ENCODE data around the gene MCC.

The MCC gene

DNA sequence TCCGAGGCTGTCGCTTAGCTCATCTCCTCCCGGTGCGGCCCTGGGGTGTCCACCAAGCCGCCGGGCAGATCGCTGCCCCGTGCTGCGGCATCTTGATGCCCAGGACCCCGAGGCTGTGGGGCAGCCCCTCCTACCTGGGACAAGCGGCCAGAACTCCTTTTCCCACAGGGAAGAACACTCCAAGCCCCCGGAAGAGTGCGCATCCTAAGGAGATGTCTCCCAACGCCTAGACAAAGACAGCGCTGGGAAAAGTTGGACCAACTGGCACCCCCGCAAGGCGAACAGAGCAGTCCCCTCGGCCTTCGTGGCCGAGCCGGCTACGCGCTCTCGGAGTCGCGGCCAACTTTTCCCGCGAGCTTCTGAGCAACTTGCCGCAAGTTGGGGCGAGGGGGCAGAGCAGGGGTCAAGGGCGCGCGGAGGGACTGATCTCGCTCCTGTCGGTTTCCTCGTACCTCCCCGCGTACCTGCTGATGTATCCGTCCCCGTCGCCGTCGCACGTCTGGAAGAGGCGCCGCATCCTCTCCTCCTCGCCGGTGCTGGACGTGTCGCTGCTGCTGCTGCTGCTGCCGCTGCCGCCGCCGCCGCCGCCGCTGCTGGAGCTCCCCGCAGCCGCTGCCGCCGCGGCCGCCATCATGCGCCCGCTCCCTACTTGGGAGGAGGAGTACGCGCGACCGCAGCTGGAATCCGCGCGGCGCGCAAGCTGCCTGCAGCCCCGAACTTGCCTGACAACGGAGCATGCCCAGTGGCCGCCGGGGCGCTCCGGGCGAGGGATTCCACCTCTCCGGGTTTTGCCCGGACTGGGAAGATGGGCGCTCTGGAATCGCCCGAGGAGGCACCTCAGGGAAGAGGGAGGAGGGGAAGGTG is at the start of gene MCC:
MCC (minus strand) TSS at position 673 of the 864 bp plus-strand sequence.
- DNase-seq: peak; percentile 39 to 60

DNA sequence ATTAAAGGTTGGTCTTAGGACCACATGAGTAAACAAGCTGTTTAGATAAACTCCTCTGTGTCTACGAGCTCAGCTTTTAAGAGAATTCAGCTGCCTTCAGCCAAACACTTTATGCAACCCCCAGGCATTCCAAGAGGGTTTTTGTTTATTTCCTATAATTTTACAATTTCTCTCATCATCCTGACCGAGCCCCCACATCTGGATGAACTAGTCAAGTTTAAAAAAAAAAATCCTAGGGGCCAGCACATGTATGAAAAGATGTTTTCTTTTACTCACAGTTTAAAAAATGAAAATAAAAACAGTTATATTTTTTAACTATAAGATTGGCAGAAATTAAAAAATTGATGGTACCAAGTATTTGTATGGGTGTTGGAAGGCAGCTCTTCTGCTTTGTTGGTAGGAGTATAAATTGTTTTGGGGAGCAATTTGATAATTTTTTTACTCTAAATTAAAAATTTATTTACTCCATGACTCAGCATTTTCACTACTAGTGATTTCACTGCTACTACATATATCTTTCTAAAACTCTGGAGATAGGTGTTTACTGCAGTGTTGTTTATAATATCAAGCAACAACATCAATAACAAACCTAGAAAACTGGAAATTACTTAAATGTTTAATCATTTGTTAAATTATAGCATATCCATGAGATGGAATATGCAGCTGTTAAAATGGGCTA is 43.4 kb upstream of the MCC start:
- no peak for DNase-seq

DNA sequence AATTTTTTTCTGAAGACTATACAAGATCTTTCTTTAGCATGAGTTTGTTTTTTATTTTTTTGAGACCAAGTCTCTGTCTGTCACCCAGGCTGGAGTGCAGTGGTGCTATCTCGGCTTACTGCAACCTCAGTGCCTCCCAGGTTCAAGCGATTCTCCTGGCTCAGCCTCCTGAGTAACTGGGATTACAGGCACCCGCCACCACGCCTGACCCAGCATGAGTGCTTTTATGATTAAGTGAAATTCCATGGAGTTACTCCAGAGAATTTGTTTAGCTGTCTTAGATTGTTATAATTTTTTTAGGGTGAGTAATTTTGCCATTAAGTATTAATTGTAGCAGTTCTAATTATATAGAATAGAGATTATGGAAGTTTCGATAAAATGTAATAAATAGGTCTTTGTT is 39.5 kb upstream of the MCC start:
- DNase-seq: no peak

DNA sequence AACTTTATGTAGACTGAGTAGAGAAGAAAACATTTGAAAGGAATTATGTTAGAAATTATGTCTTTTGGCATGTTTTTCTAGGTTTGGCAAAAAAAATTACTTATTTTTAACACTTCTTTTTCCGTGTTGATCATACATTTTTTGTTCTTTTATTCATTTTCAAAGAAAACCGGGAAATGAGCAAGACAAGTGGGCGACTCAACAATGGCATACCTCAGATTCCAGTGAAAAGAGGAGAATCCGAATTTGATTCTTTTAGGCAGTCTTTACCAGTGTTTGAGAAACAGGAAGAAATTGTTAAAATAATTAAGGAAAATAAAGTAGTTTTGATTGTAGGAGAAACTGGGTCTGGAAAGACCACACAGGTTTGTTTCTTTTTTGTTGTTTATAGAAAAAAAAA is 38.2 kb upstream of the MCC start:
- no peak for DNase-seq

DNA sequence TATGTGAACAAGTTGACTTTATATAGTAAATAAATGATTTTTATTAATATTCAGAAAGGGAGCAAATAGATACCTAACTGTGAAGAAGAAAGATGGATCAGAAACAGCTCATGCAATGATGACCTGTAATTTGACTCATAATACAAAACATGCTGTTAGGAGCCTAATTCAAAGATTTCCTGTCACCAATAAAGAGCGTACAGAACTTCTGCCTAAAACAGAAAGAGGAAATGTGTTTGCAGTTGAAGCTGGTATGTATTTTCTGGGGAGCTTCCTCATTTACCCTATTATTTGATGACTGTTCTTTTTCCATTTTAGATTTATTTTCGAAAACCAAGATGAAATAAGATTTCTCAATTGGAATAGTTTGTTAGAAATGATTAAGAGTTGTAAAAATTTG is 36.7 kb upstream of the MCC start:
- no peak for DNase-seq

DNA sequence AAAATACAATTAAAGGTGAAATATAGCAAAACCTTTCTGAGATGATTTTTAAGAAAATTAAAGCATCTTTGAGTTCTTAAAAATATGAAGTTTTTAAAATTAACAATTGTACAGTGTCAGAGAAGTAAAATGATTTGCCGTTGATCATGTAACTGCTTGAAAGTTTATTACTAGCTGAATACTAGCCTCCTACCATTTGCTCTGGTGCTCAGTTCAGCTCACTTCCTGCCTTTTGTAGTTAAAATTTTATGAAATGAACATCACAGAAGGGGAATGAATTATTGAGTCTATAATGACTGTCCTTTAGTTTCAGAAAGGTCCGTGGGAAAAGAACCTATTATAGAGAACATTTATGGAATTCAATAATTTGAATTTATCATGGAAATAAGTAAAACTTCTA is 34.9 kb upstream of the MCC start:
- no peak for DNase-seq

DNA sequence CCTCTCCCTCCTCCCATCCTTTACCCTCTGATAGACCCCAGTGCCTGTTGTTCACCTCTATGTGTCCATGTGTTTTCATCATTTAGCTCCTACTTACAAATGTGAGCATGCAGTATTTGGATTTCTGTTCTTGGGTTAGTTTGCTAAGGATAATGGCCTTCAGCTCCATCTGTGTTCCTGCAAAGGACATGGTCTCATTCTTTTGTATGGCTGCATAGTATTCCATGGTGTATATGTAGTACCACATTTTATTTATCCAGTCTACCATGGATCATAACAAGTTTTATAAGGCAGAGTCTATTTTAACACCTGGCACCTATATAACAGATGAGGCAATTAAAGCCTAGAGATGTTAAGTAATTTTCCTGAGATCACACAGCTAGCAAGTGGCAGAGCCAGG is 32.6 kb upstream of the MCC start:
- DNase-seq: no peak

DNA sequence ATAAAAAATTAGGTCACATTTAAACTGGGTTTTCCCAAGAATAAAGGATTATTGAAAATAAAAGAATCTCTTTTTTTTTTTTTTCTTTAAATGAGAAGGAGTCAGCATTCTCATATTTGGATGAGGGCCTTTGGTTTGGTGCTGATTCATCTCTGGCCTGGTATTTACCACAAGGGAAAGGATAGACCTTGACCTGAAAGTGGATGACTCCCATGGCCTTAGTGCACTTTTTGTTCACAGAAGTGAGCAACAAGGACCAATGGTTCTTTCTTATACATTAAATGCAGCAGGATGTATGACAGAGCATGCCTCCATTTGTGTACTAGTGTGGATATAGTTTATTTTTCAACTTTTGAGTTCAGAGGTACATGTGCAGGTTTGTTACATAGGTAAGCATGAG is 32.2 kb upstream of the MCC start:
- DNase-seq: no peak

DNA sequence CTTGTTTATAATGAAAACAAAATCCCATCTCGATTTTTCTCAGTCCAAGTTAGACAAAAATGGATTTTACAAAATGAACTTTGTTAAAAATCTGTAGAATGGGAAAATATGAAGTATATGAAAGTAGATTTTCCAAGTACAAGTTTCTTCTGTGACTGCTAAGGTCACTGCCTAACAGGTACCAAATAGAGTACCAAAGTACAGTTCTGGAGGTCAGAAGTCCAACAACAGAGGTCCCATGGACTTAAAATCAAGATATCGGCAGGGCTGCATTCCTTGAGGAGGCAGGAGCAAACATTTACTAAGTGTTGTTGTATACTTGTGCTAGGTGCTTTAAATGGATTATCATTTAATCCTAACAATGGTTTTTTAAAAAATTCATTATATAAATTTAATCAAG is 31.2 kb upstream of the MCC start:
- DNase-seq: no peak

DNA sequence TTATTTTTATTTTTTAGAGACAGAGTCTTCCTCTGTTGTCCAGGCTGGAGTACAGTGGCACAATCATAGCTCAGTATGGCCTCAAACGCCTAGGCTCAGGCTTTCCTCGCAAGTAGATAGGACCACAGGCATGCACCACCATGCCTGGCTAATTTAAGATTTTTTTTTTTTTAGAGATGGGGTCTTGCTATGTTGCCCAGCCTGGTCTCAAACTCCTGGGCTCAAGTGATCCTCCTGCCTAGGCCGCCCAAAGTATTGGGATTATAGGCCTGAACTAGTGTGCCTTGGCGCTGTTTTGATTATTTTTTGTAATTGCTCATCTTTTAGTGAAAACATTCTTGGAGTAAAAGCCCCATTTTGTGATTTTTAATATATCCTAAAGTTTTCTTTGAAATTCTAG is 30.6 kb upstream of the MCC start:
- DNase-seq: no peak

DNA sequence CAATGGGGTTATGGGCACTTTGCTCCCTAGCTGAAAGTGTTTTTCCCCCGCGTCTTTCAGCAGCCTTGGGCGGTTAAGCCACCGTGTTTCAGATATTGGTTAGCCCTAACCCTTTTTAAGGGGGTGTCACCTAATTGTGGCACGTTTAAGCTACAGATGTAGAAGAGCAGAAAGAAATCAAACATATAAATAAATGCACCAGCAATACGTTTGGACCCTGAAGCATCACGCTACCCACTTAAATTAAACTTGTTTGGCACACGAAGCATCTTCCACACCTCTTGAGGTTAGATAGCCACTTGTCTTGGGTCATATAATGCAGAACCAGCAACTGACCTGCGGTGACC is 26.0 kb upstream of the MCC start:
- DNase-seq: no peak

DNA sequence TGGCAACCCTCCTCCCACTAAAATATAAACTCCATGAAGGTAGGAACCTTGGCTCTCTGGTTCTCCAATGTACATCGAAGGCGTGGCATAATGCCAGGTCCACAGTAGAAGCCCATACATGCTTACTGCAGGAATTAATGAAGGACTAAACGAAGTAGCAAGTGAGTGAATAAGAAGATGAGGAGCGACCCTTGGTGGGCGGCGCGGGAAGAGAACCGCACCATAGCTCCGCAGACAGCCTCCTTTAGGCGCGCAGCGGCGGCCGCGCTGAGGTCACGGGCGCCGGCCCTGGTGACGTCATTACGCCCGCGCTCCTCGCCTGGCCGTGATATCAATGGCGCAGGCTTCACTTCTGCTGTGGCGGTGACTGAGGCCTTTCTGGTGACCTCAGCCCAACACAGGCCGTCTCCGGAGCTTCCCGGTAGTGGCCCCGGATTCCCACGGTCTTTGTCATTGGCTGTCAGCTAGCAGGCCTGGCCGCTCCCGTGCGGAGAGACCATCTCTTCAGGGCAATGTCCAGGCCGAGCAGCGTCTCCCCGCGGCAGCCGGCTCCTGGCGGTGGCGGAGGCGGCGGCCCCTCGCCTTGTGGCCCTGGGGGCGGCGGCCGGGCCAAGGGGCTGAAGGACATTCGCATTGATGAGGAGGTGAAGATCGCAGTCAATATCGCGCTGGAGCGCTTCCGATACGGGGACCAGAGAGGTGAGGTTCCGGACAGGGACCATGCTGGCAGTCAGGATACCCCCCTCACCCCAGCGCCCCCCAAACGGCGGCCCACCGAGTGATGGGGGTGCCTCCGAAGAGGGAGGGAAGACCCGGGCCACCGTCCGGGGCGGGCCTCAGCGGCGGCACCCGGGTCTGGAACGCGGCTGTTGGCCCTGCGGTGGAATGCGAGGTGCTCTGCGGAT is 25.4 kb upstream of the MCC start, which contains the start of gene YTHDC2:
YTHDC2 (plus strand) TSS at position 311 of the 905 bp plus-strand sequence; CDS start at position 513, 202 bp downstream.
- peak; percentile 88 to 90 for DNase-seq

DNA sequence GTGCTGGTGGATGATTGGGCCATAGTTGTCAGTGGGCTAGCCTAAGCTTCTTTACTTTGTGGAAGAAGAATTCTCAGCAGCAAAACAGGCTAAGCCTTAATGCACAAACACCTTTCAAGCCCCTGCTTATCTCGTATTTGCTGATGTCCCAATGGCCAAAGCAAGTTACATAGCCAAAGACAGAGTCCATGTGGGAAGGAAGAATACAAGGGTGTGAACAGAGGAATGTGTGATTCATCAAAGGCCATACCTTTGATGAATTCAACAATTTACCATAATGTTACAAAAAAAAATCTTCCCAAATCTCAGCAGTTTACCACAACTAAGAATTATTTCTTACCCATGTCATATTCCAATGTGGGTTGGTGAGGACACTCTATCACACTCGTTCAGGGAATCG is 24.1 kb upstream of the MCC start:
- no peak for DNase-seq

DNA sequence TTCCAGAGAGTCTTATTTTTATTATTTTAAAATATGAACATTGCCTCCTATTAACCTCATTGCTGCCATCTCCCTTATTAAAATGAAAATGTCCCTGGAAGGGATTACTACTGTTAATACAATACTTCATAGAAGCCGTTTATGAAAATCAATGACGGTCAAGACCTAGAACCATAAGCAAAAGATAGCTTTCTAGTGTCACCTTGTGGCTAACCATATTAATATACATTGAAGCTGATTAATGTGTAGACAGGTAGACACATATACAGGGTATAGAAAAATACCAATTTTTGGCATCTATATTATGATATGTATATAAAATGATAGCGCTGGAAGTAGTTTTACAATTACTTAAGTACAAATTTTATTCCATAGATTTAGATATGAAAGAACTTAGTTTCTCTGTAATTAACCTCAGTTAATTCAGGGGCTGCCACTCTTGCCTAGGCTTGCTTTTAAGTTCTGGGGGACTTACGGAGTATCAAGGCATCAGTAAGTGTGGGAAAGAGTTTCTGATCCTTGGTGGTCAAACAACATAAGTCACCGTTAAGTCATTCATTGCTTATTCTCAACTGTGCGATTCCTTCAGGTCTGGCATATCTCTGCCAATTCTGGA is 22.7 kb upstream of the MCC start:
- no peak for DNase-seq

DNA sequence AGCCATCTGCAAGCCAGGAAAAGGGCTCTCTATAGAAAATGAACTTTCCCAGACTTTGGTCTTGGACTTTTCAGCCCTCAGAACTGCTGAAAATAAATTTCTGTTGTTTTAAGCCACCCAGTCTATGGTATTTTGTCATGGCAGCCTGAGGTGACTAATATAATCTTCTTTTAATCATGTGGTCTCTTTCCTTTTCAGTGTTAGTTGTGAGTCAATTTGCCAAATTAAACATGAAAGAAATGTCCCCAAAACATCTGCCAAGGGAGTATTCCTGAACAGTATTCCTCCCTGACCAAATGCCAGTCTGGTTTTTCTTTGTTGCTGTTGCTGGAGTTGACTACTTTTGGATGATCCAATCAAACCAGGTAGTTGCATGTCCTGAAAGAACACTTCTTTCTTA is 20.5 kb upstream of the MCC start:
- DNase-seq: no peak

DNA sequence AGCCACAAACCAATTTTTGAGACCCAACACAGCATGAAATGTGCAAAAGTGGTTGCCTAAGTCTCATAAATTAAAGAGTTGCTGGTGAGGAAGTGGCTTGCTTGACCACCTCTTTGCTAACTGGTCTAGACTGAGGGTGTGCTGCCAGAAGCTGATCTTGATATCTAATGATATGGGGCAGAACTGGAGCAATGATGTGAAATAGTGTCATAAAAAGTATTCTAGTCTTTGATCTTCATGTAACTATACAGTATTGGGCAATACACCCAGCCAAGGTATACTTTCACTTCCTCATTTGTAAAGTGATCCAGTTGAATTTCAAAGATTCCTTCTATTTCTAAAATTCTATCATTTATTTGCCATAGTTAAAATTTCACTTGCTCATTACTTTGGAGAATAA is 19.3 kb upstream of the MCC start:
- no peak for DNase-seq

DNA sequence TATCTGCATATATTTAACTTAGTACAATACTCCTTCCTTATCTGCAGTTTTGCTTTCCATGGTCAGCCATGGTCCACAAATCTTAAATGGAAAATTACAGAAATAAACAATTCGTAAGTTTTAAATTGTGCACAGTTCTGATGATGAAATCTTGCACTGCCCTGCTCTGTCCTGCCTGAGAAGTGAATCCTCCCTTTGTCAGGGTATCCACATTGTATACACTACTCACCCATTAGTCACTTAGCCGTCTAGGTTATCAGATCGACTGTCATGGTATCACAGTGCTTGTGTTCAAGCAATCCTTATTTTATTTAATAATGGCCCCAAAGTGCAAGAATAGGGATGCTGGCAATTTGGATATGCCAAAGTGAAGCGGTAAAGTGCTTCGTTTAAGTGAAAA is 16.9 kb upstream of the MCC start:
- no peak for DNase-seq

DNA sequence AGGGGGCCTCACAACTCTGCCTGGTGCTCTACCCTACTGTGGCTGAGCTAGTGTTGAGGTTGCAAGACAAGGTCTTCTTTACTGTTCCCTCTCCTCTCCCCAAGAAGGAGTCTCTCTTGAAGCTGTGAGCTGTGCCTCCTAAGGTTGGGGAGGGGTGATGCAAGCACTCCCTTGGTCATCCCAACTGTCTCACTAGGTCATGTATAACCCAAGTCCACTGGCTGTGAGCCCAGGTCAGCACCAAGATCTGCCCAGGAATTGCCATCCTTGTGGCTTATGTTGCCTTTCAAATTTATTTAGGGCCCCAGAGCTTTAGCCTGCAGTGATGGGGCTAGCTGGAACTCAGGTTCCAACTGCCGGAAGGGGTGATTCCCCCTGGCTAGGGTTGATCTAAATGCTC is 14.9 kb upstream of the MCC start:
- no peak for DNase-seq

DNA sequence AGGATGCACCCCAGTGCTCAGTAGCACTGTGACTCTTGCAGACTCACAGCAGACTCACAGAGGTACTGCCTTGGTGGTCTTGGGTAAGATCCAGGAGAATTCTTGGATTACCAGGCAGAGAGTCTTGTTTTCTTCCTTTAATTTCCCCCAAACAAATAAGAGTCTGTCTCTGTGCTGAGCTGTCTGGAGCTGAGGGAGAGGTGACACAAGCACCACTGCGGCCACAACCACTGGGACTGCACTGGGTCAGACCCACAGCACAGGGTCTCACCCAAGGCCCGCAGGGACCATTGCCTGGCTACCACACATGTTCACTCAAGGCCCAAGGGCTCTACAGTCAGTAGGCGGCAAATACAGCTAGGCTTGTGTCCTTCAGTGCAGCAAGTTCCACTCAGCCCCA is 13.8 kb upstream of the MCC start:
- DNase-seq: no peak

DNA sequence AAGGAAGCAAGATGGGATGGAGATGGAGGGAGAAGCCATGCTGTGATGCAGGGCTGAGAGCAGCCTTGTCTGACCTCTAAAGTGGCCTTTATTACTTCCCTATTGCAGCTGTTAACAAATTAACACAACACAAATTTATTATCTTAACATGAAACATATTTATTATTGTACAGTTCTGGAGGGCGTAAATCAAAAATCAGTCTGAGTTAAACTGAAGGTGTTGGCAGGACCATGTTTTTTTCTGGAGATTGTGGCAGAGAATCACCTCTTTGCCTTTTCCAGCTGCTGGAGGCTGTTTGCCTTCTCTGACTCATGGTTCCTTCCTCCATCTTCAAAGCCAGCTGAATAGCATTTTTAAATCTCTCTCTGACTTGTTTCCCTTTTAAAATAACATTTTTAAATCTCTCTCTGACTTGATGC is 7.2 kb upstream of the MCC start:
- DNase-seq: no peak

DNA sequence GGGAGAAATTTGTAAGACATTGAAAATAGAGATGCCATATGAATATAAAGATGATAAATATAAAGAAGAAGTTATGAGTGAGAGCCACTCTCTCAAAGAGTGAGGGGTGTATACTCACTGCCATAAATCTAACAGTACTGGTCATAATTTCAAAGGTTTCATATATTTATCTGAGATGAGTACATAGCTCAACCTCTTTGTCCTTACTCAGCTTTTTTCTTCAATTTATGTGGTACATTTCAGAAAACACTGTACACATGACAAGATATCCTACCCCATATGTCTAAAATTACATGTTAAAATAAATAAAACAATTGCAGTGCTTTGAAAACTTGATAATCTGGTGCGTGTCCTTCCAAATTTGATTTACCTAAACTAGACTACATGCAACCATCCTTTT is 5.2 kb upstream of the MCC start:
- DNase-seq: no peak

DNA sequence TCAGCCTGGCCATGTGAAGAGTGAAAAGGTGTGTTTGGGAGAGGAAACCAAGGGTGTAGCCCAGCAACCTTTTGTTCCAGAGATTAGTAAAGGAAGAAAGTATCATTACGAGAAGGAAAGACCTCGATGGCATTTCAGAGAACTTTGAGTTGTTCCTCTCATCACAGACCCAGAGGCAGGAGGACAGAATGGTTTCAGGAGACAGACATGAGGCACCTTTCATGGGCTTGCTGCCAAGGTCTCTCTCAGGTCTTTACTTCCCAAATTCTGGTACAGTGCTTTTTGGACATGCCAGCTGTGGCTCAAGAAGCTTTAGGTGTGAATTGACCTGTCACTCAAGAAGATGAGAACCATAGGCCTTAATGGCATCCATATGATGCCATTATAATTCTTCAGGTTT is 2.8 kb upstream of the MCC start:
- no peak for DNase-seq

DNA sequence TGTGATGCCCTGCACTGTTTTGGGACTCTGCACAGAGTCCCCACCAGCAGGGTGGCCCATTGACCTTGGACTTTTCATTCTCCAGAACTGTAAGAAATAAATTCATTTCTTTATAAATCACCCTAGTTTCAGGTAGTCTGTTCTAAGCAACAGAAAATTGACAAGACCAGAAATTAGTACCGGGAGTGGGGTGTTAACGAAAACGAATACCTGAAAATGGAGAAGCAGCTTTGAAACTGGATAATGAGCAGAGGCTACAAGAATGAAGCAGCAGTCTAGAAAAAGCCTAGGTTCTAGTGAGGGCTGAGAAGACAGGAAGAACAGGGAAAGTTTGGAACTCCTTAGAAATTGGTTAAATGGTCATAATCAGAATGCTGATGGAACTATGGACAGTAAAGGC is 2.1 kb upstream of the MCC start:
- no peak for DNase-seq

Measured in stimulated activated CD4-positive, alpha-beta T cell treated with anti-CD3 and anti-CD28 coated beads, Interleukin-2, amount 100 ng/mL, for 24 hours (primary cell).